VCaP (cell line): ENCODE data around the gene ZNF575.

Experiments
- H3K27ac ChIP-seq: fragments of 450-650 bp; 2 replicates; pipeline ENCODE4 v1.5.1; 2017
- TF ChIP-seq, protein P1 (sequence below): fragments of 450-650 bp; conservative IDR thresholded peaks from 2 replicates; pipeline ENCODE4 v1.5.1; 2017; ENCODE audit warnings: mild to moderate bottlenecking, moderate library complexity

Gene ZNF575

GRCh38 chr19:43526884-43527859 is 5.8 kb upstream of the ZNF575 start, which contains the start of gene ETHE1:
Gene ETHE1 (minus strand): TSS chr19:43527201. CDS start chr19:43527177, 24 bp downstream.
- H3K27ac ChIP-seq: peak within 1 kb of the TSS; percentile 76
- TF ChIP-seq, protein P1, sequence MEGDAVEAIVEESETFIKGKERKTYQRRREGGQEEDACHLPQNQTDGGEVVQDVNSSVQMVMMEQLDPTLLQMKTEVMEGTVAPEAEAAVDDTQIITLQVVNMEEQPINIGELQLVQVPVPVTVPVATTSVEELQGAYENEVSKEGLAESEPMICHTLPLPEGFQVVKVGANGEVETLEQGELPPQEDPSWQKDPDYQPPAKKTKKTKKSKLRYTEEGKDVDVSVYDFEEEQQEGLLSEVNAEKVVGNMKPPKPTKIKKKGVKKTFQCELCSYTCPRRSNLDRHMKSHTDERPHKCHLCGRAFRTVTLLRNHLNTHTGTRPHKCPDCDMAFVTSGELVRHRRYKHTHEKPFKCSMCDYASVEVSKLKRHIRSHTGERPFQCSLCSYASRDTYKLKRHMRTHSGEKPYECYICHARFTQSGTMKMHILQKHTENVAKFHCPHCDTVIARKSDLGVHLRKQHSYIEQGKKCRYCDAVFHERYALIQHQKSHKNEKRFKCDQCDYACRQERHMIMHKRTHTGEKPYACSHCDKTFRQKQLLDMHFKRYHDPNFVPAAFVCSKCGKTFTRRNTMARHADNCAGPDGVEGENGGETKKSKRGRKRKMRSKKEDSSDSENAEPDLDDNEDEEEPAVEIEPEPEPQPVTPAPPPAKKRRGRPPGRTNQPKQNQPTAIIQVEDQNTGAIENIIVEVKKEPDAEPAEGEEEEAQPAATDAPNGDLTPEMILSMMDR: no peak

DNA sequence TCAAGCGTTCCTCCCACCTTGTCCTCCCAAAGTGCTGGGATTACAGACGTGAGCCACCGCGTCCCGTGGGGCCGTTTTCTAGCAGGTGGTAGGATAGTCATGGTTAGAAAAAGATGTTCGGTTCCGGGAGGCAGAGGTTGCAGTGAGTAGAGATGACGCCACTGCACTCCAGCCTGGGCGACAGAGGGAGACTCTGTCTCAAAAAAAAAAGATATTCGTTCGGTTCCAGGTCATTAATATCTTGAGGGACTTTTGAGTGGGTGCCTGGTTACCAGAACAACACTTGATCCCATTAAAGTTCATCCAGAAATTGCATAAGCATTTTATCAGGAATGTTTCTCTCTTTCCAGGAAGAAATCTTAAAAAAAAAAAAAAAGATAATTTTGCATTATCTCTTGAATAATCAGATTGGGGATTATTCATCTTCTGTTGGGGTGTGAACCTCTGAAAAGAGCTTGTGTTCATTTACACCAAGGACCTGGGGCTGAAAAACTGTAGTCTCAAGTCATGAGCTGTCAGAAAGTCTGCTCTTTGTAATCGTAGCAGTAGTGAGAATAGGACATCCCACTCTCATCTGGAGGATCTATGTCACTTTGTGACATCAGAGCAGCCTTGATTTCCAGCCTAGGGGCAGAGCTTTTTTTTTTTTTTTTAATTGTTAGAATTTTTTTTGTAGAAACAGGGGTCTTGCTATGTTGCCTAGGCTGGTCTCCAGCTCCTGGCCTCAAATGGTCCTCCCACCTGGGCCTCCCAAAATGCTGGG is 4.9 kb upstream of the ZNF575 start:
- TF ChIP-seq, protein P1: no peak
- H3K27ac ChIP-seq: peak overlapping the region; percentile 76; the same call in 1 of the 2 replicates

GRCh38 chr19:43532571-43532961 is 422 bp upstream of the ZNF575 start:
- TF ChIP-seq, protein P1: no peak
- peak overlapping the region; percentile 94 for H3K27ac ChIP-seq

DNA sequence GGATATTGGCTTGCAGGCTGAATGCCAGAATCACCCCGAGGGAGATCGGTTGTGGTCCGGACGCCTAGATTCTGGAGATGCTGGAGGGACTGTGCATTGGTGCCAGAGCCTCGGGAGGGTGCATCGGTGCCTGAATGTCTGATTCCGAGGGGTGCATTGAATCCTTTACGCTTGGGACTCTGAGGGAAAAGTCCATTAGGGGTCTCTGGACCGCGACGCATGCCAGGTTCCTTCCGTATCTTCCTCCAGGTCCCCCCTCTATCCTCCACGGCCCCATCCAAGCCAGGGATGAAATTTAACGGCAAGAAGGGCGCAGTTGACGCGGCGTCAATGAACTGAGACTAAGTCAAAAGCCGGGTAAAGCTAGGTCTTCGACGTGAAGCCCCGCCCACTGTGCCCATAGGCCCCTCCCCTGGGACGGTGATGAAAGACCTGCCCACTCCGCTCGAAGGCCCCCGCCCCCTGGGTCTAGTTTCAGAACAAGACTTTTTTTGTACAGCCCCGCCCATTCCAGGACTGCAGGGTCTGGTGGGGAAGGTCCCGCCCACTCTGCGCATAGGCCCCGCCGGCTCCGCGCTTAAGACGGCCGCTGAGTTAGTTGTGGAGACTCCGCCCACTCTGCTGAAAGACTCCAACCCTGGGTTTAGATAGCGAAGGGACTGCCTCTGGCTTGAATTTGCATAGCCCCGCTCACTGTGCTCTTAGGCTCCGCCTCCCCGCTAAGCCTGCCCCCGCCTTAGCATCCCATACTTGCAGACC is 737 bp downstream of the ZNF575 start:
- H3K27ac ChIP-seq: peak overlapping the region; percentile 94
- TF ChIP-seq, protein P1: no peak

- TF ChIP-seq, protein P1: no peak
- peak overlapping the region; percentile 94 for H3K27ac ChIP-seq
Observed at GRCh38 chr19:43534305-43534815, 1.4 kb downstream of the ZNF575 start.

- H3K27ac ChIP-seq: peak overlapping the region; percentile 94; the same call in 1 of the 2 replicates
Observed at GRCh38 chr19:43534816-43535761, 2.1 kb downstream of the ZNF575 start.

More at GRCh38 chr19:43534816-43535761, 2.1 kb downstream of the ZNF575 start:
- TF ChIP-seq, protein P1: peak; percentile 68
